Liver (tissue), 9 donors: ENCODE results near the gene ZFP1. TPM values are rescaled to one million over a fixed set of nuclear protein-coding genes. Genes with fewer than 3 reads are reported as not detected.

Experiments
- DNase-seq: peaks from one replicate; pipeline ENCODE4 v3.0.0-alpha.2; 2017; ENCODE audit warnings: low spot score
- H3K27ac ChIP-seq, 2 donors: one replicate each; pipeline ENCODE4 v1.7.0; 2013; ENCODE audit warnings: inconsistent platforms in 2 of 2, low read length in 2 of 2, control low read depth in 1 of 2, low read depth in 1 of 2, mild to moderate bottlenecking in 1 of 2
- H3K27me3 ChIP-seq, 4 donors: one replicate each; pipeline versions ENCODE4 v1.6.1 to v1.7.0; 2013; ENCODE audit warnings: low read length in 3 of 4, inconsistent platforms in 1 of 4, mild to moderate bottlenecking in 1 of 4, moderate library complexity in 1 of 4; ENCODE audit not compliant: control insufficient read depth in 4 of 4, insufficient read depth in 4 of 4
- H3K36me3 ChIP-seq, 4 donors: one replicate each; pipeline versions ENCODE4 v1.6.1 to v1.7.0; 2013; ENCODE audit warnings: low read length in 3 of 4, mild to moderate bottlenecking in 3 of 4, low read depth in 1 of 4, moderate library complexity in 1 of 4; ENCODE audit not compliant: control insufficient read depth in 4 of 4, insufficient read depth in 3 of 4
- H3K4me1 ChIP-seq, 4 donors: one replicate each; pipeline versions ENCODE4 v1.6.1 to v1.7.0; 2013; ENCODE audit warnings: low read length in 3 of 4, mild to moderate bottlenecking in 3 of 4, moderate library complexity in 1 of 4; ENCODE audit not compliant: control insufficient read depth in 4 of 4, insufficient read depth in 4 of 4
- H3K4me3 ChIP-seq, 3 donors: one replicate each; pipeline versions ENCODE4 v1.6.1 to v1.7.0; 2013; ENCODE audit warnings: low read length in 3 of 3, control low read depth in 1 of 3, low read depth in 1 of 3, mild to moderate bottlenecking in 1 of 3
- H3K9ac ChIP-seq, 2 donors: one replicate each; pipeline ENCODE4 v1.7.0; 2013; ENCODE audit warnings: low read length in 2 of 2, mild to moderate bottlenecking in 2 of 2, moderate library complexity in 2 of 2, control low read depth in 1 of 2, low read depth in 1 of 2
- H3K9me3 ChIP-seq, 4 donors: one replicate each; pipeline versions ENCODE4 v1.6.1 to v1.7.0; 2013; ENCODE audit warnings: low read length in 3 of 4; ENCODE audit not compliant: control insufficient read depth in 4 of 4
- EGR1 ChIP-seq, 2 donors: IDR thresholded peaks; 2 replicates each; pipeline ENCODE4 v1.6.1; 2016 to 2018; ENCODE audit warnings: antibody characterized with exemption in 2 of 2, low read depth in 2 of 2
- FOXA1 ChIP-seq: IDR thresholded peaks from 2 replicates; pipeline ENCODE4 v1.6.1; 2016; ENCODE audit warnings: antibody characterized with exemption
- FOXA2 ChIP-seq: IDR thresholded peaks from 2 replicates; pipeline ENCODE4 v1.6.1; 2016; ENCODE audit warnings: antibody characterized with exemption
- GABPA ChIP-seq, 2 donors: IDR thresholded peaks in 1 of 2; conservative IDR thresholded peaks in 1 of 2; 2 replicates each; pipeline ENCODE4 v1.6.1; 2016; ENCODE audit warnings: antibody characterized with exemption in 2 of 2, mild to moderate bottlenecking in 1 of 2, moderate library complexity in 1 of 2
- HNF4A ChIP-seq, 2 donors: conservative IDR thresholded peaks; 2 replicates each; pipeline ENCODE4 v1.6.1; 2016; ENCODE audit warnings: antibody characterized with exemption in 2 of 2, mild to moderate bottlenecking in 2 of 2
- HNF4G ChIP-seq: IDR thresholded peaks from 2 replicates; pipeline ENCODE4 v1.6.1; 2016; ENCODE audit warnings: antibody characterized with exemption
- JUND ChIP-seq, 2 donors: IDR thresholded peaks; 2 replicates each; pipeline ENCODE4 v1.6.1; 2016; ENCODE audit warnings: antibody characterized with exemption in 2 of 2
- NR2F2 ChIP-seq: IDR thresholded peaks from 2 replicates; pipeline ENCODE4 v1.6.1; 2016; ENCODE audit warnings: antibody characterized with exemption
- RAD21 ChIP-seq, 2 donors: IDR thresholded peaks; 2 replicates each; pipeline ENCODE4 v1.6.1; 2016; ENCODE audit warnings: antibody characterized with exemption in 2 of 2, mild to moderate bottlenecking in 2 of 2
- RXRA ChIP-seq, 2 donors: IDR thresholded peaks; 2 replicates each; pipeline ENCODE4 v1.6.1; 2017 to 2018; ENCODE audit warnings: antibody characterized with exemption in 2 of 2, mild to moderate bottlenecking in 1 of 2
- SP1 ChIP-seq: IDR thresholded peaks from 2 replicates; pipeline ENCODE4 v1.6.1; 2018; ENCODE audit warnings: antibody characterized with exemption, mild to moderate bottlenecking
- TAF1 ChIP-seq: conservative IDR thresholded peaks from 2 replicates; pipeline ENCODE4 v1.6.1; 2016; ENCODE audit warnings: antibody characterized with exemption, mild to moderate bottlenecking
- YY1 ChIP-seq: IDR thresholded peaks from 2 replicates; pipeline ENCODE4 v1.6.1; 2016; ENCODE audit warnings: antibody characterized with exemption, mild to moderate bottlenecking
- WGBS: extraction: QIAGEN DNeasy Blood & Tissue Kit; methylation state at CpG from one replicate; pipeline ENCODE4 v1.1.7; 2013; 5-methylcytosine and 5-hydroxymethylcytosine counted together
- polyA plus RNA-seq, 2 donors: library from polyadenylated mRNA; stranded (reverse) in 1 of 2; unstranded in 1 of 2; fragments of 200-250 nt in 1 of 2; fragments of >200 nt in 1 of 2; fragmentation: Nextera tagmentation in 1 of 2; extraction: Ambion mirVana in 1 of 2; gene quantifications; one replicate each; pipeline versions ENCODE4 v1.2.1 to v1.2.3, GENCODE V29; 2013 to 2015
- total RNA-seq, 2 donors: library from RNA; depleted of rRNA; stranded (reverse); fragments of >200 nt; gene quantifications; one replicate each; pipeline ENCODE4 v1.2.3, GENCODE V29; 2014
- TF ChIP-seq, protein P1 (sequence below): IDR thresholded peaks from 2 replicates; pipeline ENCODE4 v1.6.1; 2016; ENCODE audit warnings: antibody characterized with exemption
- TF ChIP-seq, protein P2 (sequence below): IDR thresholded peaks from 2 replicates; pipeline ENCODE4 v1.6.1; 2016; ENCODE audit warnings: antibody characterized with exemption, mild to moderate bottlenecking
- TF ChIP-seq, protein P3 (sequence below): IDR thresholded peaks from 2 replicates; pipeline ENCODE4 v1.6.1; 2016; ENCODE audit warnings: antibody characterized with exemption
- TF ChIP-seq, protein P4 (sequence below): IDR thresholded peaks from 2 replicates; pipeline ENCODE4 v1.6.1; 2016; ENCODE audit warnings: antibody characterized with exemption
- donor health status: healthy.
- donor health status: healthy.
- donor health status: healthy.
- donor health status: healthy.
- donor health status: healthy.

Gene ZFP1
- total and polyA plus RNA-seq, 4 donors: 3.8 to 8.5 (median 6.0) TPM

DNA sequence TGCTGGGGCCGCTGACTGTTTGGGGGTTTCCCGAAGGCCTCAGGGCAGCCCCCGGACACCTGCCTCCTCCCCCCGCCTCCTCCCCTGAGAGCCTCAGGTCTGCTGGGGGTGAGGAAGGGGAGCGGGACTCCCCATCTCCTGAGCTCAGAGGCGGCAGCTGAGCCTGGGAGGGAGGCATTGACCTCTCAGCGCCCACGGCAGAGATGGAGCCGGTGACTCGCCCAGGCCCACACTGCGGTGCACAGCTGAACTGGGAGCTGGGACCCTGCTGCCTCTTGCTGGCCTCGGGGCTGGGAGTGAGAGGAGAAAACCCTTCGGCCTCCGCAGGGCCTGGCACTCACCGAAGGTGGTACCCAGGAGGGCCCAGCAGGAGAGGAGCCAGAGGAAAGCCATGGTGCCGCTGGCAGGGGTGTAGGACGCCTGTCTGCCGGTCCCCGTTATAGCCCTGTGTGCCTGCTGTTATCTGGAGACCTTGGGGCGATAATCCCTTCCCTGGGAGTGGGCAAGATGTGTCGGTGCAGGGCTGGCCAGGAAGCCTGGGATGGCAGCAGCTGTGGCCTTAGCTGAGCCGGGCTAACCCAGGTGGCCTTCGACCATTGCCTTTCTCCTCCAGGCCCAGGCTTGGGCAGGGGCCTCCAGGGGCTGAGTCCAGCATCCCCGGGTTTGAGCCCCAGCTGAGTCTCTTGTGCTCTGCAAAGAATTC is 58.6 kb downstream of the ZFP1 start, which contains the start of gene CTRB2:
Gene CTRB2, minus strand, starts transcription at position 413 of the 703 bp plus-strand sequence. Its CDS starts 20 bp downstream, at position 393.
- no peak within 1 kb of the TSS for H3K27ac ChIP-seq
- no peak within 1 kb of the TSS for H3K4me3 ChIP-seq
- H3K27me3 ChIP-seq: no peaks in the 10 kb centered on the region
- H3K9me3 ChIP-seq: no peaks in the 10 kb centered on the region
- no peaks in the 10 kb centered on the region for H3K36me3 ChIP-seq
- H3K9ac ChIP-seq: no peak within 1 kb of the TSS
- H3K4me1 ChIP-seq: no peaks in the 10 kb centered on the region
- DNase-seq: no peak
- 91% methylated on average over 24 of the region's 24 CpGs for WGBS
- TF ChIP-seq FOXA2: no peak
- no peak for TF ChIP-seq YY1
- no peak for TF ChIP-seq JUND (IDR thresholded peaks at IDR 0.05)
- TF ChIP-seq EGR1 (IDR thresholded peaks at IDR 0.05; ENCODE audit: low read depth in 2 of 2): no peak
- TF ChIP-seq, protein P1, sequence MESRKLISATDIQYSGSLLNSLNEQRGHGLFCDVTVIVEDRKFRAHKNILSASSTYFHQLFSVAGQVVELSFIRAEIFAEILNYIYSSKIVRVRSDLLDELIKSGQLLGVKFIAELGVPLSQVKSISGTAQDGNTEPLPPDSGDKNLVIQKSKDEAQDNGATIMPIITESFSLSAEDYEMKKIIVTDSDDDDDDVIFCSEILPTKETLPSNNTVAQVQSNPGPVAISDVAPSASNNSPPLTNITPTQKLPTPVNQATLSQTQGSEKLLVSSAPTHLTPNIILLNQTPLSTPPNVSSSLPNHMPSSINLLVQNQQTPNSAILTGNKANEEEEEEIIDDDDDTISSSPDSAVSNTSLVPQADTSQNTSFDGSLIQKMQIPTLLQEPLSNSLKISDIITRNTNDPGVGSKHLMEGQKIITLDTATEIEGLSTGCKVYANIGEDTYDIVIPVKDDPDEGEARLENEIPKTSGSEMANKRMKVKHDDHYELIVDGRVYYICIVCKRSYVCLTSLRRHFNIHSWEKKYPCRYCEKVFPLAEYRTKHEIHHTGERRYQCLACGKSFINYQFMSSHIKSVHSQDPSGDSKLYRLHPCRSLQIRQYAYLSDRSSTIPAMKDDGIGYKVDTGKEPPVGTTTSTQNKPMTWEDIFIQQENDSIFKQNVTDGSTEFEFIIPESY: no peak
- TF ChIP-seq HNF4A (conservative IDR thresholded peaks at IDR 0.05): no peak
- TF ChIP-seq SP1: no peak
- no peak for TF ChIP-seq GABPA (IDR thresholded peaks at IDR 0.05 in 1 of 2, conservative IDR thresholded peaks at IDR 0.05 in 1 of 2)
- TF ChIP-seq TAF1: no peak
- no peak for TF ChIP-seq FOXA1

DNA sequence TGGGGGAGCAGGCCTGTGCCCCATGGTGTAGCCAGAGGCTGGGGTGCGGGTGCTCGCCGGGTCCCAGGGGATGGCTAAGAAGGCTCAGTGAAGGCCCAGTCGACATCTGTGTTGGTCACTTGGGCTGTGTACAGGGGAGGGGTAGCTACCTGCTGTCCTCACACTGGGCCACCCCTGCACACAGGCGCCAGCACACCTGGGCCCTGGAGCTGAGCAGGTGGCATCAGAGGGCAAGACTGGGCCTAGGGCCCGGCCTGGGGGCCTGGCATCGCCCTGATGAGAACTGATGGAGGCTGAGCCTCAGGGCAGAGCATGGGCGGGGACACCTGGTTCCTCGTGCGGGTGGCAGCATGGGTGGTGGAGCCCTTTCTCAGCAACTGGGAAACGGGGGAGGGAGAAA is 59.5 kb downstream of the ZFP1 start:
- DNase-seq: no peak
- WGBS: 90% methylated on average over 11 of the region's 11 CpGs
- Histone ChIP-seq H3K9ac (no peak overlapping the region), H3K27ac (no peak overlapping the region), H3K9me3 (no peaks in the 10 kb centered on the region), H3K36me3 (no peaks in the 10 kb centered on the region), H3K4me1 (no peaks in the 10 kb centered on the region), H3K27me3 (no peaks in the 10 kb centered on the region), H3K4me3 (no peak overlapping the region)
- TF ChIP-seq NR2F2: no peak

DNA sequence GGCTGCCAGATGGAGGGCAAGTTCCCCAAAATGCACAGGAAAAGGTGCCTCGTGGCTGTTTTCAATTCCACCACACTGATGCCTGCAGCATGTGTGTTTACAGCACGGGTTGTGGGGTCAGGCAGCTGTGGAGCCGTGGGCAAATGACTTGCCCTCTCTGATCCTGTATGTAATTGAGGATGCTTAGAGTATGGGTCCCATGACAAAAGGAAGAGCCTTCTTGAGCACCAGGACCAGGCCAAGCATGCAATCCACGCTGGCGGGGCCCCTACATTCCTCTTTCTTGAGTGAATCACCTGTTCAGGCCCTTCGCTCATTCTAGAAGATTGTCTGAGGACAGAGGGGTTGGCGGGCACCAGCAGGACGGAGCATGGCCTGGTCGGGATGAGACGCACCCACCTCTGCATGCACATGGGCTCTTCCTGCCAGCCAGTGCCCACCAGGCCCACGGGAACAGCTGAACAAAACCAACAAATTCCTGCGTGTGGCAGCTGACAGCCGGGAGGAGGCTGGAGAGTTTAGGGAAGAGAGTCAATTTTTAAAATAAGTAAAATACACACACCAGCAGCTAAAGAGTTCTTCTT is 60.0 kb downstream of the ZFP1 start:
- TF ChIP-seq, protein P1: no peak
- TF ChIP-seq, protein P2, sequence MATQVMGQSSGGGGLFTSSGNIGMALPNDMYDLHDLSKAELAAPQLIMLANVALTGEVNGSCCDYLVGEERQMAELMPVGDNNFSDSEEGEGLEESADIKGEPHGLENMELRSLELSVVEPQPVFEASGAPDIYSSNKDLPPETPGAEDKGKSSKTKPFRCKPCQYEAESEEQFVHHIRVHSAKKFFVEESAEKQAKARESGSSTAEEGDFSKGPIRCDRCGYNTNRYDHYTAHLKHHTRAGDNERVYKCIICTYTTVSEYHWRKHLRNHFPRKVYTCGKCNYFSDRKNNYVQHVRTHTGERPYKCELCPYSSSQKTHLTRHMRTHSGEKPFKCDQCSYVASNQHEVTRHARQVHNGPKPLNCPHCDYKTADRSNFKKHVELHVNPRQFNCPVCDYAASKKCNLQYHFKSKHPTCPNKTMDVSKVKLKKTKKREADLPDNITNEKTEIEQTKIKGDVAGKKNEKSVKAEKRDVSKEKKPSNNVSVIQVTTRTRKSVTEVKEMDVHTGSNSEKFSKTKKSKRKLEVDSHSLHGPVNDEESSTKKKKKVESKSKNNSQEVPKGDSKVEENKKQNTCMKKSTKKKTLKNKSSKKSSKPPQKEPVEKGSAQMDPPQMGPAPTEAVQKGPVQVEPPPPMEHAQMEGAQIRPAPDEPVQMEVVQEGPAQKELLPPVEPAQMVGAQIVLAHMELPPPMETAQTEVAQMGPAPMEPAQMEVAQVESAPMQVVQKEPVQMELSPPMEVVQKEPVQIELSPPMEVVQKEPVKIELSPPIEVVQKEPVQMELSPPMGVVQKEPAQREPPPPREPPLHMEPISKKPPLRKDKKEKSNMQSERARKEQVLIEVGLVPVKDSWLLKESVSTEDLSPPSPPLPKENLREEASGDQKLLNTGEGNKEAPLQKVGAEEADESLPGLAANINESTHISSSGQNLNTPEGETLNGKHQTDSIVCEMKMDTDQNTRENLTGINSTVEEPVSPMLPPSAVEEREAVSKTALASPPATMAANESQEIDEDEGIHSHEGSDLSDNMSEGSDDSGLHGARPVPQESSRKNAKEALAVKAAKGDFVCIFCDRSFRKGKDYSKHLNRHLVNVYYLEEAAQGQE: no peak
- TF ChIP-seq GABPA (IDR thresholded peaks at IDR 0.05 in 1 of 2, conservative IDR thresholded peaks at IDR 0.05 in 1 of 2) (no peak), HNF4G (no peak), TAF1 (no peak), SP1 (no peak), FOXA2 (no peak), RXRA (IDR thresholded peaks at IDR 0.05) (no peak), NR2F2 (no peak), HNF4A (conservative IDR thresholded peaks at IDR 0.05) (no peak), FOXA1 (no peak), YY1 (no peak), RAD21 (IDR thresholded peaks at IDR 0.05) (no peak), EGR1 (IDR thresholded peaks at IDR 0.05; ENCODE audit: low read depth in 2 of 2) (no peak)
- TF ChIP-seq, protein P3, sequence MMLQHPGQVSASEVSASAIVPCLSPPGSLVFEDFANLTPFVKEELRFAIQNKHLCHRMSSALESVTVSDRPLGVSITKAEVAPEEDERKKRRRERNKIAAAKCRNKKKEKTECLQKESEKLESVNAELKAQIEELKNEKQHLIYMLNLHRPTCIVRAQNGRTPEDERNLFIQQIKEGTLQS: no peak
- TF ChIP-seq, protein P4, sequence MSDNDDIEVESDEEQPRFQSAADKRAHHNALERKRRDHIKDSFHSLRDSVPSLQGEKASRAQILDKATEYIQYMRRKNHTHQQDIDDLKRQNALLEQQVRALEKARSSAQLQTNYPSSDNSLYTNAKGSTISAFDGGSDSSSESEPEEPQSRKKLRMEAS: no peak
- H3K9ac ChIP-seq: no peak overlapping the region
- H3K4me3 ChIP-seq: no peak overlapping the region
- H3K27ac ChIP-seq: no peak overlapping the region
- no peak for DNase-seq
- no peaks in the 10 kb centered on the region for H3K9me3 ChIP-seq
- 86% methylated on average over 13 of the region's 13 CpGs for WGBS
- H3K4me1 ChIP-seq: no peaks in the 10 kb centered on the region
- H3K27me3 ChIP-seq: no peaks in the 10 kb centered on the region
- H3K36me3 ChIP-seq: no peaks in the 10 kb centered on the region
